Heart left ventricle (tissue), 16 donors: ENCODE measurements around the gene ACKR1. TPM values are rescaled to one million over a fixed set of nuclear protein-coding genes. Genes with fewer than 3 reads are reported as not detected.

Experiments used
- ATAC-seq, 4 donors: fragments of 200-7000 bp; cut with Tn5 transposase; one replicate each; pipeline ENCODE4 v1.9.1; 2020 to 2022; ENCODE audit warnings: moderate library complexity in 4 of 4, mild to moderate bottlenecking in 3 of 4, moderate number of reproducible peaks in 1 of 4
- DNase-seq, 5 donors: peaks; one replicate each; pipeline ENCODE4 v3.0.0-alpha.2; 2020
- H3K27ac ChIP-seq, 12 donors: fragments of 200-600 bp; sonication (generic) in 4 of 12; one replicate each; pipeline versions ENCODE4 v1.5.0 to v1.8.0; 2016 to 2022; ENCODE audit warnings: mild to moderate bottlenecking in 2 of 12
- H3K27me3 ChIP-seq, 9 donors: fragments of 200-600 bp; sonication (generic) in 2 of 9; one replicate each; pipeline versions ENCODE4 v1.5.1 to v1.8.0; 2016 to 2022; ENCODE audit warnings: mild to moderate bottlenecking in 3 of 9
- H3K36me3 ChIP-seq, 9 donors: fragments of 200-600 bp; sonication (generic) in 2 of 9; one replicate each; pipeline versions ENCODE4 v1.5.0 to v1.8.0; 2018 to 2022; ENCODE audit warnings: mild to moderate bottlenecking in 2 of 9
- H3K4me1 ChIP-seq, 12 donors: fragments of 200-600 bp; sonication (generic) in 4 of 12; one replicate each; pipeline versions ENCODE4 v1.5.0 to v1.8.0; 2016 to 2022; ENCODE audit warnings: mild to moderate bottlenecking in 3 of 12
- H3K4me3 ChIP-seq, 12 donors: fragments of 200-600 bp; sonication (generic) in 4 of 12; one replicate each; pipeline versions ENCODE4 v1.5.0 to v1.8.0; 2017 to 2022; ENCODE audit warnings: mild to moderate bottlenecking in 9 of 12, moderate library complexity in 4 of 12
- H3K9me3 ChIP-seq, 12 donors: fragments of 200-600 bp; sonication (generic) in 4 of 12; one replicate each; pipeline versions ENCODE4 v1.5.0 to v1.8.0; 2016 to 2022; ENCODE audit warnings: mild to moderate bottlenecking in 1 of 12
- CTCF ChIP-seq, 12 donors: fragments of 200-600 bp; sonication (generic) in 4 of 12; IDR thresholded peaks; one replicate each; pipeline versions ENCODE4 v1.5.0 to v1.8.0; 2018 to 2022; ENCODE audit warnings: antibody characterized with exemption in 12 of 12, mild to moderate bottlenecking in 5 of 12
- POLR2A ChIP-seq, 2 donors: fragments of 450-650 bp; IDR thresholded peaks; one replicate each; pipeline ENCODE4 v1.6.1; 2017; ENCODE audit warnings: antibody characterized with exemption in 2 of 2, mild to moderate bottlenecking in 2 of 2, moderate library complexity in 2 of 2
- WGBS, 4 donors: extraction: QIAGEN DNeasy Blood & Tissue Kit in 2 of 4; methylation state at CpG; one replicate each; pipeline versions ENCODE4 v1.1.5 to v1.1.7; 2013 to 2018; 5-methylcytosine and 5-hydroxymethylcytosine counted together
- intact Hi-C, 10 donors: fragments of 100-400 bp; cut with DNase I; formaldehyde crosslinking; loops; one replicate each; pipeline versions ENCODE4 v1.11.1 to v1.14.2; 2022
- polyA plus RNA-seq, 2 donors: library from polyadenylated mRNA; stranded (reverse); fragments of 200-250 nt; gene quantifications; one replicate each; pipeline ENCODE4 v1.2.3, GENCODE V29; 2013
- total RNA-seq, 9 donors: library from RNA; depleted of rRNA in 2 of 9; stranded (reverse); fragments of >200 nt in 2 of 9; fragmentation: NEBNext Ultra II Directional in 3 of 9; extraction: Animal tissue kit (Norgen Biotek cat#: 25700) in 3 of 9; gene quantifications; one replicate each; pipeline versions ENCODE4 v1.1.0 to v1.2.4, GENCODE V29; 2016 to 2023
- donor health status: ischemic (EF 13 %, LVEDD 7.1; RV severe dilation, severe dysfunction).
- donor health status: healthy with polysubstance abuse.
- donor health status: DM: no; HTN: yes; CAD: no.
- donor health status: DM: no; HTN: no; CAD: no.
- donor health status: ischemic (EF 25% LVEDD 6.9; RV normal size, moderate dysfunction).
- donor health status: ischemic (EF 25% LVEDD 5.7; RV mildly dilated, moderate dysfunction).
- donor health status: healthy.
- donor health status: DM: yes; HTN: yes; CAD: no.
- donor health status: ischemic (EF 35%, LVEDD 5.7; RV mildly dilated, moderate dysfunction).
- donor health status: nonischemic (EF 11% LVEDD 7.7; RV severe dilation, severe dysfunction).
- donor health status: DM: yes; HTN: yes; CAD: no.
- donor health status: PGD.
- donor health status: ischemic (EF 29% LVEDD 5.4; RV normal size, mild dysfunction).
- donor health status: nonischemic (EF 23%, LVEDD 6.1; RV moderate dilation, normal function).

ACKR1 gene
- total and polyA plus RNA-seq, 11 donors: 7.5 to 56.0 (median 19.1) TPM

- TF ChIP-seq POLR2A (IDR thresholded peaks at IDR 0.05) (no peak), CTCF (IDR thresholded peaks at IDR 0.05) (no peak)
- H3K27me3 ChIP-seq: peaks cover 0 to 52% (median 8%) of the 10 kb centered on the region in 9 donors
- no peak for DNase-seq
- no peaks in the 10 kb centered on the region for H3K9me3 ChIP-seq
- no peak for ATAC-seq
- H3K27ac ChIP-seq: no peak overlapping the region
- H3K4me3 ChIP-seq: no peak overlapping the region
- intact Hi-C loops: loop anchor here in 5 of 10 donors (5.0 to 10.0 kb wide), 3 partner anchors 50 to 672 kb away; no protein-coding TSS in a partner anchor
- WGBS, 4 donors: 75 to 82% (median 77%) methylated on average over 3 to 4 of the region's 4 CpGs
- H3K4me1 ChIP-seq: peaks cover 0 to 6% (median 0%) of the 10 kb centered on the region in 12 donors
- no peaks in the 10 kb centered on the region for H3K36me3 ChIP-seq
Measured at GRCh38 chr1:159212596-159212995, 7.9 kb downstream of the ACKR1 start.

- Histone ChIP-seq H3K27me3 (peaks cover 0 to 44% (median 8%) of the 10 kb centered on the region in 9 donors), H3K4me3 (no peak overlapping the region), H3K9me3 (no peaks in the 10 kb centered on the region), H3K36me3 (no peaks in the 10 kb centered on the region), H3K27ac (no peak overlapping the region), H3K4me1 (peaks cover 0 to 6% (median 0%) of the 10 kb centered on the region in 12 donors)
- DNase-seq (no peak), ATAC-seq (peak in 3 of 4 donors; percentile 45 to 72 (median 61))
- intact Hi-C loops: loop anchor here in 7 of 10 donors (2.0 to 10.0 kb wide), 5 partner anchors 52 to 671 kb away; no protein-coding TSS in a partner anchor
- TF ChIP-seq POLR2A (IDR thresholded peaks at IDR 0.05) (no peak), CTCF (IDR thresholded peaks at IDR 0.05) (peak; percentile 82 to 95 (median 87))
- WGBS, 4 donors: 5 to 8% (median 6%) methylated on average over 5 of the region's 5 CpGs
Measured at GRCh38 chr1:159214149-159214760, 9.6 kb downstream of the ACKR1 start.

GRCh38 chr1:159218649-159219636, 14.3 kb downstream of the ACKR1 start:
- WGBS, 4 donors: 49 to 58% (median 51%) methylated on average over 13 to 14 of the region's 14 CpGs
- TF ChIP-seq POLR2A (IDR thresholded peaks at IDR 0.05): no peak
- no peak for TF ChIP-seq CTCF (IDR thresholded peaks at IDR 0.05)
- no peaks in the 10 kb centered on the region for H3K36me3 ChIP-seq
- intact Hi-C loops: loop anchor here in 1 of 10 donors (10.0 kb wide), 2 partner anchors 576 to 666 kb away; no protein-coding TSS in a partner anchor
- ATAC-seq (no peak), DNase-seq (no peak)
- H3K9me3 ChIP-seq: no peaks in the 10 kb centered on the region
- H3K27ac ChIP-seq: no peak overlapping the region
- H3K4me3 ChIP-seq: no peak overlapping the region
- no peaks in the 10 kb centered on the region for H3K4me1 ChIP-seq
- peaks cover 0 to 20% (median 0%) of the 10 kb centered on the region in 9 donors for H3K27me3 ChIP-seq
